HG03196 (cell line): ENCODE measurements around the gene OCA2.
"Not testable (repeated sequence)": the region's sequence is repeated elsewhere in the genome, so short reads cannot be mapped to it uniquely, and the experiment has no call there.

Experiments
- ATAC-seq: cut with Tn5 transposase; IDR thresholded peaks from one replicate; pipeline ENCODE4 v1.9.1; 2021; ENCODE audit not compliant: unreplicated experiment

The OCA2 gene

GRCh38 chr15:27744641-27745040 is 354.5 kb downstream of the OCA2 start:
- ATAC-seq: no peak

- ATAC-seq: no peak
Observed at GRCh38 chr15:27743638-27744037, 355.5 kb downstream of the OCA2 start.

- ATAC-seq: no peak
Observed at GRCh38 chr15:27742751-27743477, 356.2 kb downstream of the OCA2 start.

GRCh38 chr15:27741226-27741860 is 357.8 kb downstream of the OCA2 start:
- ATAC-seq: no peak

GRCh38 chr15:27734785-27735495 is 364.2 kb downstream of the OCA2 start:
- ATAC-seq: no peak

GRCh38 chr15:27731776-27732175 is 367.3 kb downstream of the OCA2 start:
- no peak for ATAC-seq

GRCh38 chr15:27730868-27731267 is 368.2 kb downstream of the OCA2 start:
- no peak for ATAC-seq

- no peak for ATAC-seq
Observed at GRCh38 chr15:27725731-27726130, 373.4 kb downstream of the OCA2 start.

GRCh38 chr15:27723821-27724220 is 375.3 kb downstream of the OCA2 start:
- no peak for ATAC-seq

GRCh38 chr15:27722102-27722501 is 377.0 kb downstream of the OCA2 start:
- no peak for ATAC-seq

GRCh38 chr15:27714675-27715074 is 384.4 kb downstream of the OCA2 start:
- ATAC-seq: no peak

- ATAC-seq: not testable (repeated sequence)
Observed at GRCh38 chr15:27713850-27714249, 385.3 kb downstream of the OCA2 start.

GRCh38 chr15:27707257-27707656 is 391.9 kb downstream of the OCA2 start:
- no peak for ATAC-seq

GRCh38 chr15:27706300-27706699 is 392.8 kb downstream of the OCA2 start:
- ATAC-seq: no peak

- no peak for ATAC-seq
Observed at GRCh38 chr15:27705056-27705455, 394.1 kb downstream of the OCA2 start.
